Adrenal gland (tissue), 12 donors: ENCODE data around the gene IQSEC3. TPM values are rescaled to one million over a fixed set of nuclear protein-coding genes. Genes with fewer than 3 reads are reported as not detected.

Experiments used
- DNase-seq, 7 donors: peaks; one replicate each; pipeline ENCODE4 v3.0.0-alpha.2; 2019 to 2020
- H3K27ac ChIP-seq, 5 donors: fragments of 200-600 bp; sonication (generic) in 4 of 5; 1 replicate in 3 of 5; 2 replicates in 2 of 5; pipeline versions ENCODE4 v1.5.1 to v1.8.0; 2016 to 2020; ENCODE audit warnings: mild to moderate bottlenecking in 1 of 5
- H3K27me3 ChIP-seq: fragments of 200-600 bp; 2 replicates; pipeline ENCODE4 v1.8.0; 2021
- H3K36me3 ChIP-seq, 2 donors: fragments of 200-600 bp; replicated peaks in 1 of 2; 1 replicate in 1 of 2; 2 replicates in 1 of 2; pipeline versions ENCODE4 v1.5.1 to v1.8.0; 2018 to 2022
- H3K4me1 ChIP-seq, 2 donors: fragments of 200-600 bp; replicated peaks in 1 of 2; 1 replicate in 1 of 2; 2 replicates in 1 of 2; pipeline versions ENCODE4 v1.5.1 to v1.8.0; 2018 to 2021
- H3K4me3 ChIP-seq, 4 donors: fragments of 200-600 bp; sonication (generic) in 3 of 4; one replicate each; pipeline ENCODE4 v1.5.1; 2016 to 2018
- H3K9me3 ChIP-seq, 3 donors: fragments of 200-600 bp; sonication (generic) in 1 of 3; replicated peaks in 1 of 3; 1 replicate in 2 of 3; 2 replicates in 1 of 3; pipeline versions ENCODE4 v1.5.1 to v1.8.0; 2016 to 2021
- CTCF ChIP-seq, 6 experiments: fragments of 450-650 bp in 4 of 6; fragments of 200-600 bp in 2 of 6; sonication (generic) in 1 of 6; IDR thresholded peaks; 1 replicate in 5 of 6; 2 replicates in 1 of 6; pipeline versions ENCODE4 v1.5.1 to v1.8.0; 2016 to 2021; ENCODE audit warnings: antibody characterized with exemption in 6 of 6, mild to moderate bottlenecking in 2 of 6, moderate library complexity in 1 of 6
- POLR2A ChIP-seq, 2 donors: fragments of 450-650 bp; IDR thresholded peaks; one replicate each; pipeline ENCODE4 v1.6.1; 2017; ENCODE audit warnings: antibody characterized with exemption in 2 of 2, mild to moderate bottlenecking in 2 of 2, moderate library complexity in 1 of 2
- WGBS, 4 donors: extraction: QIAGEN DNeasy Blood & Tissue Kit in 2 of 4; methylation state at CpG; one replicate each; pipeline versions ENCODE4 v1.1.5 to v1.1.7; 2013 to 2017; 5-methylcytosine and 5-hydroxymethylcytosine counted together
- intact Hi-C, 2 donors: fragments of 100-400 bp; cut with DNase I; formaldehyde crosslinking; loops; one replicate each; pipeline versions ENCODE4 v1.14.1 to v1.15.0; 2022 to 2023
- polyA plus RNA-seq, 3 donors: library from polyadenylated mRNA; stranded (reverse); fragments of 200-250 nt in 2 of 3; fragments of 350-450 nt in 1 of 3; fragmentation: Illumina TruSeq in 1 of 3; extraction: RNeasy Lipid Tissue Mini Kit (QIAGEN cat#74804) in 1 of 3; gene quantifications; one replicate each; pipeline ENCODE4 v1.2.3, GENCODE V29; 2013 to 2014
- total RNA-seq, 9 donors: library from RNA; depleted of rRNA in 4 of 9; stranded (reverse); fragments of >200 nt in 4 of 9; fragments of 120-200 nt in 1 of 9; fragmentation: NEBNext Ultra II Directional in 1 of 9; extraction: Animal tissue kit (Norgen Biotek cat#: 25700) in 1 of 9; gene quantifications; one replicate each; pipeline versions ENCODE4 v1.1.0 to v1.2.4, GENCODE V29; 2013 to 2023
- donor health status: healthy with polysubstance abuse.
- donor health status: Bipolar disorder and iron deficiency.
- donor health status: DM: yes; HTN: yes; CAD: no.
- donor health status: DM: no; HTN: no; CAD: no.
- donor health status: DM: no; HTN: no; CAD: no.
- donor health status: DM: yes; HTN: yes; CAD: no.

The IQSEC3 gene
- total and polyA plus RNA-seq, 12 donors, result 0.13 to 6.3 (median 1.00) TPM

- H3K4me1 ChIP-seq, result no peaks in the 10 kb centered on the region
- TF ChIP-seq CTCF (IDR thresholded peaks at IDR 0.05) (no peak), POLR2A (IDR thresholded peaks at IDR 0.05) (no peak)
- intact Hi-C loops, result no loop called here
- no peaks in the 10 kb centered on the region for H3K9me3 ChIP-seq
- H3K36me3 ChIP-seq, result no peaks in the 10 kb centered on the region
- H3K4me3 ChIP-seq, result no peak overlapping the region
- no peaks in the 10 kb centered on the region for H3K27me3 ChIP-seq
- 64 to 82% (median 69%) methylated on average over 4 to 6 of the region's 6 CpGs for WGBS, 4 donors
- H3K27ac ChIP-seq, result no peak overlapping the region
- no peak for DNase-seq
Measured at GRCh38 chr12:220491-220890, 153.9 kb downstream of the IQSEC3 start.

GRCh38 chr12:220946-221550 lies 154.5 kb downstream of the IQSEC3 start:
- TF ChIP-seq POLR2A (IDR thresholded peaks at IDR 0.05) (no peak), CTCF (IDR thresholded peaks at IDR 0.05) (no peak)
- no peaks in the 10 kb centered on the region for H3K27me3 ChIP-seq

GRCh38 chr12:221736-222135 lies 155.2 kb downstream of the IQSEC3 start:
- 80 to 100% (median 87%) methylated on average over 1 to 6 of the region's 6 CpGs for WGBS, 4 donors
- Histone ChIP-seq H3K27me3 (no peaks in the 10 kb centered on the region), H3K4me1 (no peaks in the 10 kb centered on the region), H3K4me3 (no peak overlapping the region), H3K9me3 (no peaks in the 10 kb centered on the region), H3K27ac (no peak overlapping the region), H3K36me3 (no peaks in the 10 kb centered on the region)
- DNase-seq, result no peak
- intact Hi-C loops, result no loop called here
- TF ChIP-seq CTCF (IDR thresholded peaks at IDR 0.05) (no peak), POLR2A (IDR thresholded peaks at IDR 0.05) (no peak)

More at GRCh38 chr12:220946-221550, 154.5 kb downstream of the IQSEC3 start:
- Histone ChIP-seq H3K4me1 (no peaks in the 10 kb centered on the region), H3K27ac (no peak overlapping the region), H3K4me3 (no peak overlapping the region), H3K9me3 (no peaks in the 10 kb centered on the region), H3K36me3 (no peaks in the 10 kb centered on the region)
- 84 to 93% (median 90%) methylated on average over 17 to 19 of the region's 19 CpGs for WGBS, 4 donors
- DNase-seq, result no peak
- intact Hi-C loops, result no loop called here

GRCh38 chr12:223841-224240 lies 157.3 kb downstream of the IQSEC3 start:
- TF ChIP-seq CTCF (IDR thresholded peaks at IDR 0.05), result no peak
- no peak for TF ChIP-seq POLR2A (IDR thresholded peaks at IDR 0.05)
- no peak overlapping the region for H3K4me3 ChIP-seq
- WGBS, 4 donors, result 72 to 84% (median 82%) methylated on average over 7 to 11 of the region's 11 CpGs
- no peak for DNase-seq
- H3K27ac ChIP-seq, result no peak overlapping the region
- no peaks in the 10 kb centered on the region for H3K9me3 ChIP-seq
- H3K4me1 ChIP-seq, result no peaks in the 10 kb centered on the region
- no peaks in the 10 kb centered on the region for H3K36me3 ChIP-seq
- H3K27me3 ChIP-seq, result no peaks in the 10 kb centered on the region
- intact Hi-C loops, result no loop called here
